Transverse colon (tissue), 4 donors: ENCODE data around the gene TCEA3.

Experiments used
- EP300 ChIP-seq: sonication (generic); formaldehyde crosslinking; IDR thresholded peaks from one replicate; pipeline ENCODE4 v1.6.1; 2017; ENCODE audit warnings: antibody characterized with exemption, low read depth
- POLR2A ChIP-seq: fragments of 450-650 bp; IDR thresholded peaks from one replicate; pipeline ENCODE4 v1.6.1; 2016; ENCODE audit warnings: antibody characterized with exemption, mild to moderate bottlenecking, moderate library complexity
- POLR2AphosphoS5 ChIP-seq, 3 donors: sonication (generic); formaldehyde crosslinking; IDR thresholded peaks; one replicate each; pipeline ENCODE4 v1.6.1; 2016; ENCODE audit warnings: antibody characterized with exemption in 3 of 3
- TF ChIP-seq, protein P1 (sequence below), 5 experiments: fragments of 200-600 bp in 3 of 5; fragments of 450-650 bp in 2 of 5; sonication (generic) in 3 of 5; IDR thresholded peaks; 1 replicate in 2 of 5; 2 replicates in 3 of 5; pipeline ENCODE4 v1.5.1; 2016 to 2017; ENCODE audit warnings: antibody characterized with exemption in 5 of 5, inconsistent platforms in 3 of 5, mild to moderate bottlenecking in 2 of 5, moderate library complexity in 1 of 5

DNA sequence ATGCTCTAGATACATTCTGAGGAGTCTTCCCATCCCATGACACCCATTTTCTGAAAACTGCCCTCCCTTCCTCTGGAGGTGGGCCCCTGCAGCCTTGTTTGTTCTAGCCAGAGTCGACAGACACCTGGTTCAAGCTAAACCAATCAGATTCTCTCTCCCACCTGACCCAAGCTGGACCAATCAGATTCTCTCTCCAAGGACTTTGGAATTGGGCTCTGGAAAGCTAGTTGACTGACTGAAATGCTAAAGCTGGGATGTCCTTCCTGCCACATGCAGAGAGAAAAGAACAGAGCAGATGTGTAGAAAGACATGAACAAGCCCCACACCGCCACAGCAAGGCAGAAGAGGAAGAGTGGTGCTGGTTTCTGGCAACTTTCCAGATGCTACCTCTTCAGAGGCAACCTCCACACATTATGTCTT, 34.8 kb upstream of the TCEA3 start:
- TF ChIP-seq, protein P1, sequence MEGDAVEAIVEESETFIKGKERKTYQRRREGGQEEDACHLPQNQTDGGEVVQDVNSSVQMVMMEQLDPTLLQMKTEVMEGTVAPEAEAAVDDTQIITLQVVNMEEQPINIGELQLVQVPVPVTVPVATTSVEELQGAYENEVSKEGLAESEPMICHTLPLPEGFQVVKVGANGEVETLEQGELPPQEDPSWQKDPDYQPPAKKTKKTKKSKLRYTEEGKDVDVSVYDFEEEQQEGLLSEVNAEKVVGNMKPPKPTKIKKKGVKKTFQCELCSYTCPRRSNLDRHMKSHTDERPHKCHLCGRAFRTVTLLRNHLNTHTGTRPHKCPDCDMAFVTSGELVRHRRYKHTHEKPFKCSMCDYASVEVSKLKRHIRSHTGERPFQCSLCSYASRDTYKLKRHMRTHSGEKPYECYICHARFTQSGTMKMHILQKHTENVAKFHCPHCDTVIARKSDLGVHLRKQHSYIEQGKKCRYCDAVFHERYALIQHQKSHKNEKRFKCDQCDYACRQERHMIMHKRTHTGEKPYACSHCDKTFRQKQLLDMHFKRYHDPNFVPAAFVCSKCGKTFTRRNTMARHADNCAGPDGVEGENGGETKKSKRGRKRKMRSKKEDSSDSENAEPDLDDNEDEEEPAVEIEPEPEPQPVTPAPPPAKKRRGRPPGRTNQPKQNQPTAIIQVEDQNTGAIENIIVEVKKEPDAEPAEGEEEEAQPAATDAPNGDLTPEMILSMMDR (IDR thresholded peaks at IDR 0.05): no peak
- TF ChIP-seq POLR2A (no peak), POLR2AphosphoS5 (IDR thresholded peaks at IDR 0.05) (no peak), EP300 (no peak)
